RPMI7951 (cell line): ENCODE data around the gene NPHP4. TPM values are rescaled to one million over a fixed set of nuclear protein-coding genes. Genes with fewer than 3 reads are reported as not detected.

Experiments used
- DNase-seq: peaks from one replicate; pipeline ENCODE4 v3.0.0-alpha.2; 2012; ENCODE audit warnings: low read depth
- total RNA-seq: library from RNA; depleted of rRNA; stranded (reverse); fragments of >200 nt; shearing (Covaris generic); gene quantifications from 2 replicates; pipeline ENCODE4 v1.2.3, GENCODE V29; 2014

Gene NPHP4
- total RNA-seq, 1 experiment from 2014 or later: 5.6 TPM

GRCh38 chr1:5879421-5879820 is 112.8 kb downstream of the NPHP4 start:
- no peak for DNase-seq

- DNase-seq: no peak
These were observed 113.3 kb downstream of the NPHP4 start for GRCh38 chr1:5878971-5879370.

- no peak for DNase-seq
These were observed 114.3 kb downstream of the NPHP4 start for GRCh38 chr1:5877683-5878530.

- DNase-seq: no peak
These were observed 115.2 kb downstream of the NPHP4 start for GRCh38 chr1:5877001-5877400.

GRCh38 chr1:5876094-5876650 is 116.1 kb downstream of the NPHP4 start:
- DNase-seq: no peak

- DNase-seq: no peak
These were observed 116.8 kb downstream of the NPHP4 start for GRCh38 chr1:5875345-5875910.

GRCh38 chr1:5874416-5875110 is 117.7 kb downstream of the NPHP4 start:
- no peak for DNase-seq

GRCh38 chr1:5873556-5873955 is 118.7 kb downstream of the NPHP4 start:
- no peak for DNase-seq

- DNase-seq: no peak
These were observed 119.3 kb downstream of the NPHP4 start for GRCh38 chr1:5872886-5873285.

- no peak for DNase-seq
These were observed 123.2 kb downstream of the NPHP4 start for GRCh38 chr1:5868931-5869500.

GRCh38 chr1:5865774-5866173 is 126.5 kb downstream of the NPHP4 start:
- no peak for DNase-seq

- no peak for DNase-seq
These were observed 127.2 kb downstream of the NPHP4 start for GRCh38 chr1:5865056-5865455.

- DNase-seq: no peak
These were observed 128.0 kb downstream of the NPHP4 start for GRCh38 chr1:5864256-5864655.

GRCh38 chr1:5863238-5863637 is 129.0 kb downstream of the NPHP4 start:
- DNase-seq: no peak

- DNase-seq: no peak
These were observed 130.1 kb downstream of the NPHP4 start for GRCh38 chr1:5861871-5862825.

GRCh38 chr1:5860277-5860676 is 131.9 kb downstream of the NPHP4 start:
- no peak for DNase-seq

GRCh38 chr1:5859766-5860165 is 132.5 kb downstream of the NPHP4 start:
- DNase-seq: no peak

- no peak for DNase-seq
These were observed 133.3 kb downstream of the NPHP4 start for GRCh38 chr1:5858844-5859407.

- DNase-seq: no peak
These were observed 134.0 kb downstream of the NPHP4 start for GRCh38 chr1:5858246-5858645.

GRCh38 chr1:5857508-5858090 is 134.6 kb downstream of the NPHP4 start:
- DNase-seq: no peak
